Neuronal stem cell (in vitro differentiated cells): ENCODE data around the gene PTCRA.

Experiments used
- DNase-seq: peaks from one replicate; pipeline ENCODE4 v3.0.0-alpha.2; 2013; ENCODE audit warnings: low spot score
- H2AFZ ChIP-seq: one replicate; pipeline ENCODE4 v1.6.1; 2013; ENCODE audit warnings: mild to moderate bottlenecking, low read length, inconsistent platforms
- H2AK5ac ChIP-seq: 2 replicates; pipeline ENCODE4 v1.6.1; 2013; ENCODE audit warnings: low read depth, mild to moderate bottlenecking, inconsistent platforms, low read length, moderate library complexity, mixed read lengths
- H2BK120ac ChIP-seq: 2 replicates; pipeline ENCODE4 v1.6.1; 2013; ENCODE audit warnings: low read depth, mild to moderate bottlenecking, inconsistent platforms, low read length, moderate library complexity, mixed read lengths
- H2BK12ac ChIP-seq: one replicate; pipeline ENCODE4 v1.6.1; 2013; ENCODE audit warnings: low read length, inconsistent platforms
- H2BK15ac ChIP-seq: 2 replicates; pipeline ENCODE4 v1.6.1; 2013; ENCODE audit warnings: mild to moderate bottlenecking, low read length, inconsistent platforms, mixed read lengths
- H2BK5ac ChIP-seq: one replicate; pipeline ENCODE4 v1.6.1; 2013; ENCODE audit warnings: inconsistent platforms, mild to moderate bottlenecking, low read length, moderate library complexity
- H3K14ac ChIP-seq: one replicate; pipeline ENCODE4 v1.6.1; 2013; ENCODE audit warnings: low read length, inconsistent platforms
- H3K18ac ChIP-seq: 2 replicates; pipeline ENCODE4 v1.6.1; 2013; ENCODE audit warnings: low read length, inconsistent platforms
- H3K23ac ChIP-seq: 2 replicates; pipeline ENCODE4 v1.6.1; 2013; ENCODE audit warnings: low read depth, mild to moderate bottlenecking, mixed read lengths, low read length, inconsistent platforms; ENCODE audit not compliant: poor library complexity
- H3K27ac ChIP-seq: replicated peaks from 3 replicates; pipeline ENCODE4 v1.5.1; 2013; ENCODE audit warnings: low read length, inconsistent platforms
- H3K27me3 ChIP-seq, 3 experiments: 2 replicates each; pipeline ENCODE4 v1.6.1; 2013; ENCODE audit warnings: low read length in 3 of 3, mild to moderate bottlenecking in 2 of 3, inconsistent platforms in 1 of 3, low read depth in 1 of 3, mixed read lengths in 1 of 3, moderate library complexity in 1 of 3; ENCODE audit not compliant: control insufficient read depth in 3 of 3, insufficient read depth in 3 of 3
- H3K36me3 ChIP-seq, 2 donors: replicated peaks in 1 of 2; 2 replicates each; pipeline ENCODE4 v1.6.1; 2013; ENCODE audit warnings: low read length in 2 of 2; ENCODE audit not compliant: control insufficient read depth in 2 of 2, insufficient read depth in 2 of 2
- H3K4ac ChIP-seq: 2 replicates; pipeline ENCODE4 v1.6.1; 2013; ENCODE audit warnings: inconsistent platforms, mild to moderate bottlenecking, low read length, moderate library complexity
- H3K4me1 ChIP-seq, 2 donors: 1 replicate in 1 of 2; 2 replicates in 1 of 2; pipeline ENCODE4 v1.6.1; 2013; ENCODE audit warnings: low read length in 2 of 2, low read depth in 1 of 2; ENCODE audit not compliant: control insufficient read depth in 2 of 2, insufficient read depth in 1 of 2
- H3K4me2 ChIP-seq: one replicate; pipeline ENCODE4 v1.6.1; 2013; ENCODE audit warnings: mild to moderate bottlenecking, low read length, inconsistent platforms; ENCODE audit not compliant: insufficient read depth, poor library complexity, severe bottlenecking
- H3K4me3 ChIP-seq, 2 donors: 2 replicates each; pipeline ENCODE4 v1.5.1; 2013; ENCODE audit warnings: low read length in 2 of 2, mild to moderate bottlenecking in 2 of 2, inconsistent platforms in 1 of 2, moderate library complexity in 1 of 2
- H3K79me1 ChIP-seq: one replicate; pipeline ENCODE4 v1.6.1; 2013; ENCODE audit warnings: low read depth, mild to moderate bottlenecking, inconsistent platforms, low read length, moderate library complexity
- H3K9ac ChIP-seq: one replicate; pipeline ENCODE4 v1.6.1; 2013; ENCODE audit warnings: mild to moderate bottlenecking, low read depth, low read length, inconsistent platforms; ENCODE audit not compliant: poor library complexity
- H3K9me3 ChIP-seq, 2 donors: replicated peaks in 1 of 2; 2 replicates each; pipeline versions ENCODE3 to v1.6.1; 2013; ENCODE audit warnings: low read length in 2 of 2, mild to moderate bottlenecking in 2 of 2, inconsistent platforms in 1 of 2, low read depth in 1 of 2, mixed read lengths in 1 of 2, moderate library complexity in 1 of 2; ENCODE audit not compliant: control insufficient read depth in 2 of 2, insufficient read depth in 1 of 2
- H4K8ac ChIP-seq: one replicate; pipeline ENCODE4 v1.6.1; 2013; ENCODE audit warnings: low read depth, mild to moderate bottlenecking, inconsistent platforms, low read length, moderate library complexity
- H4K91ac ChIP-seq: one replicate; pipeline ENCODE4 v1.6.1; 2013; ENCODE audit warnings: low read length, low read depth, mild to moderate bottlenecking, inconsistent platforms; ENCODE audit not compliant: poor library complexity
- WGBS, 2 donors: extraction: QIAGEN DNeasy Blood & Tissue Kit; methylation state at CpG; one replicate each; pipeline ENCODE4 v1.1.7; 2013; ENCODE audit warnings: missing lambda C conversion rate in 2 of 2, mixed read lengths in 1 of 2; ENCODE audit not compliant: insufficient read length in 2 of 2, insufficient replicate concordance in 1 of 2; ENCODE audit errors: extremely low coverage in 2 of 2; 5-methylcytosine and 5-hydroxymethylcytosine counted together

Gene PTCRA

GRCh38 chr6:42973926-42974325 is 58.1 kb downstream of the PTCRA start:
- H3K9me3 ChIP-seq, result peaks cover 0 to 1% of the 10 kb centered on the region in 2 donors
- H2BK5ac ChIP-seq, result no peak overlapping the region
- H3K4me3 ChIP-seq, result no peak overlapping the region
- H3K27ac ChIP-seq, result no peak overlapping the region
- H3K4ac ChIP-seq, result no peak overlapping the region
- H4K91ac ChIP-seq, result no peak overlapping the region
- no peak overlapping the region for H3K23ac ChIP-seq
- no peak overlapping the region for H3K14ac ChIP-seq
- peaks cover 1 to 17% of the 10 kb centered on the region in 2 donors for H3K36me3 ChIP-seq
- H3K4me1 ChIP-seq, result peaks cover 2 to 4% of the 10 kb centered on the region in 2 donors
- no peak overlapping the region for H3K9ac ChIP-seq
- no peak overlapping the region for H3K4me2 ChIP-seq
- no CpG with 5 or more reads among the region's 3 CpGs for WGBS, 2 donors
- no peak overlapping the region for H4K8ac ChIP-seq
- no peak overlapping the region for H3K18ac ChIP-seq
- H3K27me3 ChIP-seq, result no peaks in the 10 kb centered on the region
- H2BK15ac ChIP-seq, result no peak overlapping the region
- no peak overlapping the region for H2AK5ac ChIP-seq
- peaks cover 4% of the 10 kb centered on the region for H3K79me1 ChIP-seq
- H2AFZ ChIP-seq, result no peak overlapping the region
- no peak for DNase-seq
- H2BK12ac ChIP-seq, result no peak overlapping the region
- no peak overlapping the region for H2BK120ac ChIP-seq

- H2BK12ac ChIP-seq, result no peak overlapping the region
- no peak overlapping the region for H3K4me2 ChIP-seq
- H2AFZ ChIP-seq, result no peak overlapping the region
- H3K18ac ChIP-seq, result no peak overlapping the region
- no peak overlapping the region for H3K23ac ChIP-seq
- H2BK15ac ChIP-seq, result no peak overlapping the region
- no CpG with 5 or more reads among the region's 5 CpGs for WGBS, 2 donors
- no peak overlapping the region for H3K4ac ChIP-seq
- no peak overlapping the region for H4K8ac ChIP-seq
- peaks cover 0 to 1% of the 10 kb centered on the region in 2 donors for H3K9me3 ChIP-seq
- no peak overlapping the region for H4K91ac ChIP-seq
- no peak overlapping the region for H3K14ac ChIP-seq
- H3K36me3 ChIP-seq, result peaks cover 0 to 10% of the 10 kb centered on the region in 2 donors
- H2BK5ac ChIP-seq, result no peak overlapping the region
- H3K9ac ChIP-seq, result no peak overlapping the region
- H3K27me3 ChIP-seq, result no peaks in the 10 kb centered on the region
- no peak overlapping the region for H3K4me3 ChIP-seq
- H3K4me1 ChIP-seq, result peaks cover 5 to 6% of the 10 kb centered on the region in 2 donors
- no peak for DNase-seq
- no peak overlapping the region for H3K27ac ChIP-seq
- H2AK5ac ChIP-seq, result no peak overlapping the region
- no peak overlapping the region for H2BK120ac ChIP-seq
- peaks cover 4% of the 10 kb centered on the region for H3K79me1 ChIP-seq
These were observed 59.2 kb downstream of the PTCRA start for GRCh38 chr6:42974919-42975505.
